Stimulated activated CD8-positive, alpha-beta memory T cell treated with anti-CD3 and anti-CD28 coated beads, Interleukin-7, amount 100 ng/mL, for 1 hour (primary cell): ENCODE data around the gene CREB3L4.
"Not testable (repeated sequence)": the region's sequence is repeated elsewhere in the genome, so short reads cannot be mapped to it uniquely, and the experiment has no call there.

Experiments
- DNase-seq, 2 donors: peaks; one replicate each; pipeline ENCODE4 v3.0.0-alpha.2; 2020; ENCODE audit warnings: low read depth in 2 of 2

CREB3L4 gene

GRCh38 chr1:153985941-153986761, 18.4 kb downstream of the CREB3L4 start, which contains the start of gene RAB13:
TSS of gene RAB13 (minus strand) at chr1:153986339. CDS start at chr1:153986236, 103 bp downstream.
- DNase-seq: no peak

- no peak for DNase-seq
These were observed 19.9 kb downstream of the CREB3L4 start for GRCh38 chr1:153987621-153988020.

GRCh38 chr1:153990468-153991150, 22.9 kb downstream of the CREB3L4 start, which contains the start of gene RPS27:
TSS of gene RPS27 (plus strand) at chr1:153990762. CDS start at chr1:153990797, 35 bp downstream.
- DNase-seq: peak; percentile 67 to 71

- no peak for DNase-seq
These were observed 23.5 kb downstream of the CREB3L4 start for GRCh38 chr1:153991151-153991630.

GRCh38 chr1:153991806-153992205, 24.1 kb downstream of the CREB3L4 start:
- DNase-seq: no peak

- no peak for DNase-seq
These were observed 27.5 kb downstream of the CREB3L4 start for GRCh38 chr1:153995202-153995601.

GRCh38 chr1:153995640-153996039, 27.9 kb downstream of the CREB3L4 start:
- DNase-seq: no peak

GRCh38 chr1:153996882-153997281, 29.2 kb downstream of the CREB3L4 start:
- DNase-seq: not testable (repeated sequence)

GRCh38 chr1:154000420-154000819, 32.7 kb downstream of the CREB3L4 start:
- no peak for DNase-seq

- DNase-seq: no peak
These were observed 38.4 kb downstream of the CREB3L4 start for GRCh38 chr1:154006136-154006535.

- DNase-seq: no peak
These were observed 44.4 kb downstream of the CREB3L4 start for GRCh38 chr1:154012129-154012528.

GRCh38 chr1:154012543-154012942, 44.8 kb downstream of the CREB3L4 start:
- DNase-seq: not testable (repeated sequence)

GRCh38 chr1:154014154-154014907, 46.6 kb downstream of the CREB3L4 start:
- DNase-seq: no peak

GRCh38 chr1:154019269-154019668, 51.6 kb downstream of the CREB3L4 start:
- no peak for DNase-seq

- DNase-seq: no peak
These were observed 52.2 kb downstream of the CREB3L4 start for GRCh38 chr1:154019940-154020339.
